ENCODE results near the gene HSPA4. TPM values are rescaled to one million over a fixed set of nuclear protein-coding genes. Genes with fewer than 3 reads are reported as not detected.

The HSPA4 gene
- total and polyA plus RNA-seq, 2 donors (not counting 1 experiment from before 2014, with no cell fraction given) = 18.1 to 95.0 TPM

DNA sequence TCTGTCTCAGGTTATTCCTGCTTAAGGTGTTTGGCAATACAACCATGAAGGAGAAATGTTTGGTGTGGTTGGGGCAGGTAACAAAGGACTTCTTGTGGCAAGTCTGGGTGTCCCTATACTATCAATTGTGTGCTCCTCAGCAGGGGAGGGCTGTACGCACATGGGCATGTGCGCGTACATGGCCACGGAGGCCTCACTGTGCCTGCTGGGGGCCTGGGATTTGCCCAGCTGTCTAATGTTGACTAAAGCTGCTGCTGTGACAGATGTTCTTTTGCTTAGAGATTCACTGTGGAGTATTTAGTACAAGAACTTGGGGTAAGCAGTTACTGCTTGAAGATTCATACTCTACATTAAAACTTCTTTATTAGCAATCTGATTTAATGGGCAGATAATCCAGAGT lies 97.5 kb downstream of the HSPA4 start:
- ChIA-PET POLR2A (no interaction called here), CTCF (no interaction called here)
- Histone ChIP-seq H3K4me3 (ENCODE audit: control extremely low read depth in 1 of 5, extremely low read depth in 1 of 5, insufficient read depth in 1 of 5, low read depth in 2 of 5, low read length in 4 of 5) (no peak overlapping the region), H3K79me2 (ENCODE audit: control insufficient read depth, insufficient read depth, low read length) (no peaks in the 10 kb centered on the region), H3K9ac (ENCODE audit: low read length) (no peak overlapping the region), H3K27me3 (replicated peaks in 1 of 4; ENCODE audit: control extremely low read depth in 1 of 4, control insufficient read depth in 3 of 4, insufficient read depth in 4 of 4, low read length in 3 of 4) (no peaks in the 10 kb centered on the region), H4K20me1 (ENCODE audit: control insufficient read depth, insufficient read depth, low read length, poor library complexity, severe bottlenecking) (no peaks in the 10 kb centered on the region), H3K4me2 (replicated peaks; ENCODE audit: low read depth, low read length, poor library complexity, severe bottlenecking) (no peak overlapping the region), H3K27ac (ENCODE audit: low read length in 2 of 2) (no peak overlapping the region), H2AFZ (ENCODE audit: insufficient read depth, low read depth, low read length, poor library complexity, severe bottlenecking) (no peak overlapping the region), H3K4me1 (ENCODE audit: control insufficient read depth in 2 of 2, insufficient read depth in 2 of 2, low read length in 2 of 2) (no peaks in the 10 kb centered on the region), H3K36me3 (replicated peaks in 1 of 2; ENCODE audit: control extremely low read depth in 1 of 2, control insufficient read depth in 1 of 2, extremely low read depth in 1 of 2, insufficient read depth in 2 of 2, low read length in 1 of 2) (no peaks in the 10 kb centered on the region), H3K9me3 (ENCODE audit: control extremely low read depth in 1 of 3, control insufficient read depth in 2 of 3, insufficient read depth in 1 of 3, low read length in 2 of 3) (peaks cover 0 to 5% (median 2%) of the 10 kb centered on the region in 3 donors)
- no peak for ATAC-seq (ENCODE audit: low read depth)
- intact Hi-C loops (cut with micrococcal nuclease) = no loop called here
- Mint-ChIP-seq H3K27me3 (no peaks in the 10 kb centered on the region), H3K4me1 (no peaks in the 10 kb centered on the region), H3K4me3 (no peak overlapping the region), H3K9me3 (ENCODE audit: insufficient read depth) (peaks cover 2% of the 10 kb centered on the region), H3K27ac (no peak overlapping the region)
- no peak for TF ChIP-seq EZH2 (IDR thresholded peaks at IDR 0.05; ENCODE audit: borderline replicate concordance, insufficient read depth, low read depth, low read length, poor library complexity, severe bottlenecking)
- TF ChIP-seq, protein P1, sequence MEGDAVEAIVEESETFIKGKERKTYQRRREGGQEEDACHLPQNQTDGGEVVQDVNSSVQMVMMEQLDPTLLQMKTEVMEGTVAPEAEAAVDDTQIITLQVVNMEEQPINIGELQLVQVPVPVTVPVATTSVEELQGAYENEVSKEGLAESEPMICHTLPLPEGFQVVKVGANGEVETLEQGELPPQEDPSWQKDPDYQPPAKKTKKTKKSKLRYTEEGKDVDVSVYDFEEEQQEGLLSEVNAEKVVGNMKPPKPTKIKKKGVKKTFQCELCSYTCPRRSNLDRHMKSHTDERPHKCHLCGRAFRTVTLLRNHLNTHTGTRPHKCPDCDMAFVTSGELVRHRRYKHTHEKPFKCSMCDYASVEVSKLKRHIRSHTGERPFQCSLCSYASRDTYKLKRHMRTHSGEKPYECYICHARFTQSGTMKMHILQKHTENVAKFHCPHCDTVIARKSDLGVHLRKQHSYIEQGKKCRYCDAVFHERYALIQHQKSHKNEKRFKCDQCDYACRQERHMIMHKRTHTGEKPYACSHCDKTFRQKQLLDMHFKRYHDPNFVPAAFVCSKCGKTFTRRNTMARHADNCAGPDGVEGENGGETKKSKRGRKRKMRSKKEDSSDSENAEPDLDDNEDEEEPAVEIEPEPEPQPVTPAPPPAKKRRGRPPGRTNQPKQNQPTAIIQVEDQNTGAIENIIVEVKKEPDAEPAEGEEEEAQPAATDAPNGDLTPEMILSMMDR (IDR thresholded peaks at IDR 0.05) = no peak
- 86% methylated on average over 4 of the region's 4 CpGs for WGBS (ENCODE audit: insufficient coverage)
- DNase-seq = no peak

DNA sequence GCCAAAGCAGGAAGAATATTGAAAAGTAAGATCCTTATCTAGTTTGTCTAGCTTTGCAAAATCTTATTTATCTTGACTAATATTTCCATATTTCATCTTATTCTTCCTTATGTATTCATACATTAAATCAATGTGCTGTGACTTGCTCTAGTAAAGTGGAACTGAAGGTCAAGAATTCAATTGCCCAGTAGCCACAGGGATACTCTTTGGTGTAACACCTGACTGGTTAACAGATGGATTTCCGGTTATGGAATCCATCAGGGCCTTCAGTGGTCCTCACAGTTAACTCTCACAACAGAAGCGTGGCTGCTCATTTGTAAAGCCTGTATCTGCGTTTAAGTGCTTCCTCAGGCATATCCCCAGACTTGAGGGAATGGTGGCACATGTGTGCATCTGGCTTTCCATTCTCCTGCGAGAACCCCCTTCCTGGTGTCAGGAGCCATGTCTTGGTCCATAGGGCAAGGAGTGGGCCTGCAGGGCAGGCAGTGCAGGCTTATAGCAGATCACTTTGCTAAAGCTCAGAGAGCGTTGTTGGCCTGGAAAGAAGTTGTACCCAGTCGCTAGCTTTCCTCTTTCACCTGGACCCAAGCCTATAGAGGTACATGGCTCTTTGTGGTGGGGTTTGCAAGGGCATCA lies 99.2 kb downstream of the HSPA4 start:
- Histone ChIP-seq H2AFZ (ENCODE audit: insufficient read depth, low read depth, low read length, poor library complexity, severe bottlenecking) (no peak overlapping the region), H3K4me2 (replicated peaks; ENCODE audit: low read depth, low read length, poor library complexity, severe bottlenecking) (no peak overlapping the region), H4K20me1 (ENCODE audit: control insufficient read depth, insufficient read depth, low read length, poor library complexity, severe bottlenecking) (no peaks in the 10 kb centered on the region), H3K4me3 (ENCODE audit: control extremely low read depth in 1 of 5, extremely low read depth in 1 of 5, insufficient read depth in 1 of 5, low read depth in 2 of 5, low read length in 4 of 5) (no peak overlapping the region), H3K9ac (ENCODE audit: low read length) (no peak overlapping the region), H3K27ac (ENCODE audit: low read length in 2 of 2) (no peak overlapping the region), H3K4me1 (ENCODE audit: control insufficient read depth in 2 of 2, insufficient read depth in 2 of 2, low read length in 2 of 2) (no peaks in the 10 kb centered on the region), H3K36me3 (replicated peaks in 1 of 2; ENCODE audit: control extremely low read depth in 1 of 2, control insufficient read depth in 1 of 2, extremely low read depth in 1 of 2, insufficient read depth in 2 of 2, low read length in 1 of 2) (no peaks in the 10 kb centered on the region), H3K27me3 (replicated peaks in 1 of 4; ENCODE audit: control extremely low read depth in 1 of 4, control insufficient read depth in 3 of 4, insufficient read depth in 4 of 4, low read length in 3 of 4) (no peaks in the 10 kb centered on the region), H3K9me3 (ENCODE audit: control extremely low read depth in 1 of 3, control insufficient read depth in 2 of 3, insufficient read depth in 1 of 3, low read length in 2 of 3) (no peaks in the 10 kb centered on the region), H3K79me2 (ENCODE audit: control insufficient read depth, insufficient read depth, low read length) (no peaks in the 10 kb centered on the region)
- Mint-ChIP-seq H3K4me1 (no peaks in the 10 kb centered on the region), H3K9me3 (ENCODE audit: insufficient read depth) (no peaks in the 10 kb centered on the region), H3K4me3 (no peak overlapping the region), H3K27me3 (no peaks in the 10 kb centered on the region), H3K27ac (no peak overlapping the region)
- POLR2A ChIA-PET = no interaction called here
- CTCF ChIA-PET = interaction anchor here (0.7 to 1.0 kb wide), 2 partner anchors 216 to 267 kb away, joined by 3 to 4 read pairs; no protein-coding TSS in a partner anchor
- ATAC-seq (ENCODE audit: low read depth) (no peak), DNase-seq (no peak)
- 96% methylated on average over 4 of the region's 6 CpGs for WGBS (ENCODE audit: insufficient coverage)
- no peak for TF ChIP-seq EZH2 (IDR thresholded peaks at IDR 0.05; ENCODE audit: borderline replicate concordance, insufficient read depth, low read depth, low read length, poor library complexity, severe bottlenecking)
- TF ChIP-seq, protein P1 (IDR thresholded peaks at IDR 0.05) = no peak
- intact Hi-C loops (cut with micrococcal nuclease) = no loop called here

All from B cell (primary cell).